Measurements from ENCODE around the gene TRIM54.

DNA sequence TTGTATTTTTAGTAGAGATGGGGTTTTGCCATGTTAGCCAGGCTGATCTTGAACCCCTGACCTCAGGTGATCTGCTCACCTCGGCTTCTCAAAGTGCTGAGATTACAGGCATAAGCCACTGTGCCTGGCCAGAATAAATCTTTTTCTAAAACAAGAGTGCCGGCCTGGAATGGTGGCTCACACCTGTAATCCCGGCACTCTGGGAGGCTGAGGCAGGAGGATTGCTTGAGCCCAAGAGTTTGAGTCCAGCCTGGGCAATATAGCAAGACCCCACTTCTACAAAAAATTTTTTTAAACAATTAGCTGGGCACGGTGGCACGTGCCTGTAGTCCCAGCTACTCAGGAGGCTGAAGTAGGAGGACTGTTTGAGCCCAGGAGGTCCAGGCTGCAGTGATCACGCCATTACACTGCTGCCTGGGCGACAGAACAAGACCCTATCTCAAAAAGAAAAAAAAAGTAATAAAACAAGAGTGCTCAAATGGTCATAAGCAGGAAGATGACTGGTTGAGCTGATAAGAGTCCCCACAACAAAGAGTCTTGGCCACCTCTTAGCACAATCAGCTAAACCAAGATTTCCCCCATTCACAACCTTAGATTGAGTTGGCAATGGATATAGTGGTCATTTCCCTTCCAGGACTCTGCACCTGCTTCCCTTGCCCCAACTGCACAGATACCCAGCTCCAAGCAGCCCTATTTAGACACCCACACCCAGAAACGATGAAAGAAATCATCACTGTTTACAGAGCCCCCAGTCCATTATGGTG is 31.8 kb downstream of the TRIM54 start:
- TF ChIP-seq ZBTB33 (IDR thresholded peaks at IDR 0.05; ENCODE audit: extremely low read depth, insufficient replicate concordance, low read length) (no peak), EZH2 (IDR thresholded peaks at IDR 0.05) (no peak), POLR2A (IDR thresholded peaks at IDR 0.05; ENCODE audit: borderline replicate concordance, extremely low read depth, insufficient read depth, insufficient read length) (no peak), CTCF (IDR thresholded peaks at IDR 0.05 in 2 of 3, conservative IDR thresholded peaks at IDR 0.05 in 1 of 3; ENCODE audit: borderline replicate concordance in 1 of 3, insufficient read depth in 1 of 3, low read depth in 2 of 3, low read length in 2 of 3) (no peak), EZH2phosphoT487 (IDR thresholded peaks at IDR 0.05; ENCODE audit: borderline replicate concordance) (no peak), POLR2AphosphoS5 (IDR thresholded peaks at IDR 0.05; ENCODE audit: low read depth, low read length) (no peak), YY1 (IDR thresholded peaks at IDR 0.05; ENCODE audit: extremely low read depth, insufficient replicate concordance, low read depth, low read length) (no peak), RAD21 (IDR thresholded peaks at IDR 0.05; ENCODE audit: low read depth) (no peak)

Data from HCT116 (cell line).